IPS-NIHi7 (cell line): ENCODE results near the gene SCD5.
A peak's percentile ranks its signal among the peaks of the same experiment; 100 is the strongest.

Experiments
- DNase-seq: peaks from one replicate; pipeline ENCODE4 v3.0.0; 2012; ENCODE audit warnings: mixed read lengths; ENCODE audit errors: extremely low spot score

The SCD5 gene

DNA sequence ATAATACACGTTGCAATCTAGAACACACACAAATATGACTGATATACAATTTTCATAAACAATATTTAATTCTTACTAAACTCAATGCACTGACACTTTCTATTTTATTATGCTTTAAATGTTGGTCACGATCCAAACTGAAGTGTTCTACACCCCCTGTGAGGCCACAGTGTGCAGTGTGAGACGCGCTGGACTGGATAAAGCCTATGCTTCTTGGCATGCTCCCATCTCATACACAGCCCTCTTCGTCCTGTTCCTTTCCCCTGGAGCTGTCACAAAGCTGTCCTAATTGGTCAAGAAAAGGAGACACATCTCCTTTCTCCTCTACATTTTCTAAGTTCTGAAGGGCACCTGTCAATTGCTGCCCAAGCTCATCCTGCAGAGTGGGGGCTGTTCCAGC lies 72.0 kb downstream of the SCD5 start:
- DNase-seq = no peak

DNA sequence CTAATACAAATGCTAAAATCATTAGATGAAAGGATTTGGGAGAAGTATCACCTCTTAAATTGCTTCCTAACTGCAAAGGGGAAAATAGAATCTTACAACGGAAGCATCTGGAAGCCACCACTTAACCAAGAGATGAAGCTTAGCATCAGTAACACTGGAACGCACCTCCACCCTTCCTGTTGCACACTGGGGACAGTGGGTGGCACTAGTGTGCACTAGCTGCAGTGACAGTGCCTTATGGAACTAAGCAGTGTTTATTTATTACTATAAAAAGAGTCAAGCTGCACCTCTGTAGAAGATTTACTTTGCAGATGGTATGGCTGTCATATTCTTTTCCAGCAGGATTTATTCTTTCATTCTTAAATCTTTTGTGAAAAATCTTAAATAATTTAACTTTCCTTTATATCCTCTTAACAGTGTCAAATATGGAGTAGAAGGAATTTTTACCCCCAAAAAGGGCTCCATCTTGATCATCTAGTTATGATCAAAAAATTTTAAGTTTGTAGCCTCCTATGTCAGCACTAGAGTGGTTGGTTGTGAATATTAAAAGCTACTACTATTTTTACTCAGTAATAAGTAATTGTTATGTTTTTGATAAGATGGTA lies 76.7 kb downstream of the SCD5 start:
- DNase-seq = no peak

DNA sequence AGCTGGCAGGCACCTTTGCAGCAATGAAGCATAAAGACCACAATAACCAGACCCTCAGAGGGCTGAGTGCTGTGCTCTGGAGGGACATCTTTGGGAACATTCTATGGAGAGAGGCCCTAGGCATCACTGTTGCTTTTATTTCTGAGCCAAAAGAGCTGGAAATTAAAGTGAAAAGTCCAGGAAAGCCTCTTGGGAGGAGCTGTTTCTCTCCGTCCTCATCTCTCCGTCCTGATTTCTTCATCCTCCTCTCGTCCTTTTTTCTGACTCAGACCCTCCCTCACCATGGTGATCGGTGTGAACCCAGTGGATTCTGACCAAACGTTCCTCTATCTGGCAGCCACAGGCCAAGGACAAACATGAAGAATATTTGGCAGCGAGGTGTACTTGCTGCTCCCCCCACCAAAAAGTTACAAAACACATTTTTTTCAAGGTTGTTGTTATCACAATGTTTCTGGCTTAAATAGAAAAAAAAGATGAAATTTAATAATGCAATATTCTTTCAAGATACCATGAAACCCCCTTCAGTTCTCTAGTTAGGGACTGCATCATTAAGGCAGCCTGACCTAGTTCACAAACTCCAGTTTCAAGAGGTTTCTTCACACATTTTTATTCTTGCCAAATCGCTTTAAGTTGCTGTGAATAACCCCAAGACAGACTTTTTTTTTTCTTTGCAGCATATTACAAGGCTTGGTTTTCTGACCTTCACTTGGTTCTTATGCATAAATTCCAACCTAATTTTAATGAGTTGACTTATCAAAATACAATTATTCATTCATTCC lies 80.2 kb downstream of the SCD5 start:
- no peak for DNase-seq

DNA sequence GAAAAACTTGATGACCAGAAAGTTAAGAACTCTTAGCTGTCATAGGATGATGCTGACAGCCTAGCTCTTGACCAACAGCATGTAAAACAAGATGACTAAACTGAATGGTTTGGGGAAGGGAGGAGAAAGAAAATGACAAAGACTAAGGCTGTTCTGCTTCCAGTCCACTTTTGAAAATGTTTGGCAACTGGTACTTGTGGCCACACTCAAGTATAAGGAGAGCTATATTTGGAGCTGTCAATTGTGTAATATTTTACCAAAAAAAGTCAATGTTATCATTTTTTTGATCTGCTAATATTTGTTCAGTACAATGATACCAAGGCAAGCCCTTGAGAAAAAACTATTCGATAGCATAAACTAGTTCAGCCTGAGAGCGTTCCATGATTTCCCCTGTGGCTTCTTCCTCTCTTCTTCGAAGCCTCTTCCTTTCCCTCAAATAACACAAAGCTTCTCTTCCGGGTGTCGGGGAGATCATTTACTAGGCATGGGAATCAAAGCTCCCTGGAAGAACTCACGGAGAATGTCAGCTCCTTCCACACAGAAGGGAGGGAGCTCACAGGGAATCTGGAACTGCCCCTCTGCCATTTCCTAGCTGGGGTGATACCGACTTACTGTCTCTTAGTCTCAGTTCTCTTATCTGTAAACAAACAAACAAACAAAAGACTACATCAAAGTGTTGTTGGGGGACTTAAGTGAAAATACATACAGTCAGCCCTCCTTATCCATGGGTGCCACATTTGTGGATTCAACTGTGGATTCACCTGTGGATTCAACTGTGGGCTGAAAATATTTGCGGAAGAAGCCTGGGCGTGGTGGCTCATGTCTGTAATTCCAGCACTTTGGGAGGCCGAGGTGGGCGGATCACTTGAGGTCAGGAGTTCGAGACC lies 82.6 kb downstream of the SCD5 start:
- no peak for DNase-seq

DNA sequence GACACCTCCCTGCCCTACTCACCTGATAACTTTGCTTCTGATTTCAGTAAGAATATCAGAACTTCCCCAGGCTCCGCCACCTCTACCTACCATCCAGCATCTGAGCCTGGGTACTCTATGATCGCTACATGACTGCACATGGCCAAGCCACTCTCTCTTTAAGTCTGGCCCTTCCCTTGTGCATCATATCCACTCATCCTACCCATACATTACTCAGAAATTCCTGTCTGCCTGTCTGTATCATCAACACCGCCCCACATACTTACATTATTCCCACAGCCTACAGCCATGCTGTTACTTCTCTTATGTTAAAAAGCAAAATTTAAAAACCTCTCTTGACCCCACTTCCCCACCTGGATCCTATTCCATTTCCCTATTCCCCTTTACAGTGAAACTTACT lies 84.7 kb downstream of the SCD5 start:
- no peak for DNase-seq

DNA sequence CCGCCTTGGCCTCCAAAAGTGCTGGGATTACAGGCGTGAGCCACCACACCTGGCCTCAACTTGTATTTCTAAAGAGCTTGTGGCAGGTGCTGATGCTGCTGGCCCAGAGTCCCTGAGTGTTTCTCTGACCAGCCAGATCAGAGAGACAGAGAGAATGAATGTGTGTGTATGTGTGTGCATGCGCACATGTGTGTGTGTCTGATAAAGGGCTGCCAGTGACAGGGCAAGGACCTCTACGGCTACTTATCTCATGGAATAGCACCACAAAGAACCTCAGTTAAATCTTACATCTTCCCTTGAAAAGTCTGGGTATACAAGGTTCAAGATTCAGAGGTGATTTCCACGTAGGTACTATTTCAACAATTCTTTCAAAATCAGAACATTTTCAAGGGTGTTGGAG lies 86.0 kb downstream of the SCD5 start:
- no peak for DNase-seq

DNA sequence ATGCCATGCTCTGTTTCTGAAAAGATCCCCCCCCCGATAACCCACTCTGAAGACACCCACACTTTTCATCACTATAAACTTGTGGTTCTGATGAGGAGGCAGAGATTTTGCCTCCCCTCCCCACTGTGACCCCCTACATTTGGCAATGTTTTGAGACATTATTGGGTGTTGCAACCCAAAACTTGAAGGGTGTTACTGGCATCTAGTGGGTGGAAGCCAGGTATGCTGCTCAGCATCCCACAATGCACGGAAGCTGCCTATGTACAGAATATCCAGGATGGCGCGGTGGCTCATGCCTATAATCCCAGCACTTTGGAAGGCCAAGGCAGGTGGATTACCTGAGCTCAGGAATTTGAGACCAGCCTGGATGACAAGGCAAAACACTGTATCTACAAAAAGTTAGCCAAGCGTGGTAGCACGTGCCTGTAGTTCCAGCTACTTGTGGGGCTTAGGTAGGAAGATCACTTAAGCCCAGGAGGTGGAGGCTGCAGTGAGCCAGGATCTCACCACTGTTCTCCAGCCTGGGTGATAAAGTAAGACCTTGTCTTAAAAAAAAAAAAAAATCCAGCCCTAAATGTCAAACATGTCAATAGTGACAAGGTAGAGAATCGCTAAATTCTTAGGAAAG lies 87.3 kb downstream of the SCD5 start:
- no peak for DNase-seq

DNA sequence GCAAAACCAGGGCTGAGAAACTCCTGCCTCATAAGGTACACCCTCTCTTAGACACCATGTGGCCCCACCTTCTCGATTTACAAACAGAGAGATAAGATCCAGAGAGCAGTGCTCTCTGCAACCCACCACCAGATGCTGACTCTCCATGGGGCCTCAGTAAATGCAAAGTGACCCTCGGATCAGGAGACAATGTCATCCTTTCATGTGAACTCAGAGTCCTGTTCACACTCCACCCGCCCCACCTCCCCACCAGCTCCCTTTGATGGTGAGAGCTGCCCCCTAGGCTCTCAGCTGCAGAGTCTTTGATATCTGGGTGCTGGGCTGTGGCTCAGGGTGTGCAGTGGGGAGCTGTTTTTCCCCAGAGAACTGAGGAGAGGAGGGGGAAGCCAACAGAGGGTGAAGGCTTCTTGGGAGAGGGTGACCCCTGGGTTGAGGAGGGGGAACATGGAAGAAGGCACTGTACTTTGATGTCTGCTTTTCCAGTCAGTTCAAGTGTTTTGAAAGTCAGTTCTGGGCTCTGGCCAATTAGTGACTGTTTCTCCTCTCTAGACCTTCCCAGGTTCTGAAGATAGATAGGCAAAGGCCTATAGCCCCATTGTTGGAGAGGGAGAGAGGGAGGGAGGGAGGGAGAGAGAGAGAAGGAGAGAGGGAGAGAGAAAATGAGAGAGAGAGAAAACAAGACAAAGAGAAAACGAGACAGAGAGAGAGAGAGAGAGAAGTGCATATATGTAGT lies 88.2 kb downstream of the SCD5 start:
- peak; percentile 48 for DNase-seq

DNA sequence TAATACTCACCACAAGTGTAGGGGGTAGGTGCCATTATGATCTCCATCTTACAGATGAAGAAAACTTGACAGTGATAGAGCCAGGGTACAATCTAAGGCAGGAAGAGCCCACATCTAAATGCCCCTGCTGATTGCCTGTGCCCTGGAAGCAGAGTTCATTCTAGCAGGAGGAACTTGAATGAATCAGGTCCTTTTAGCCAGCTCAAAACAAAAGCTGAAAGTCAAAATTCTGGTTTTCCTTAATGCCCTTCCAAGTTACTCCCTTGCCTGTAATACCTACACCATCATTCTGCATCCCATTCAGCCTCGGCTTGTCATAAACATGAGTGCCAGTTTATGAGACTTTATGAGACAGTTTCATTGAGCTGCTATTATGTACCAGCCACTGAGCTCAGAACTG lies 89.6 kb downstream of the SCD5 start:
- no peak for DNase-seq

DNA sequence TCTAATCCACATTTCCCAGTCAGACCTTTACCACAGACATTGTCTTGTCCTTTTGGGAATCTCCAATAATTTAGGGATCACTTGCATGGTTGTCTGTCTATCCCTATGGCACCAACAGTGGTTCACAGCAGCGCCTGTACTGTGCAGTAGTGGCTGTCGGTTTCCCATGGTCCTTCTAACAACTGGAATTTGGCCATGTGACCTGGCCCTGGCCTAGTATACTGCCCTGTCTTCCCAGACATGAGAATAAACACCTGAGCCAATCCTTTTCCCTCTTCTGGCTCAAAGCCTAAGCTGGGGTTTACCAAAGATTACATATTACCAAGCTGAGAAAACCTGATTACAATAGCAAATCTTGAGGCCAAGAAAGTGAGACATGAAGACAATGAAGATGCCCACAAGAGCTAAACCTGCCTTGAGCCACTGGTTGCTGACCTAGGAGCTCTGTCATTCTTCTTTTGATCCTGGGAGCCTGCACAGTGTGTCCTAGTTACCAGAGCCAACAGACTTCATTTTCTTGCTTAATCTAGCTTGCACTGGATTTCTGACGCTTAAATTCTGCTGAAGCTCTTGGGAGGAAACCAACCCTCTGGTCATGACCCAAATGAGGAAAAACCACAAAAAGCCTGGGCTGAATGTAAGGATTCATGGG lies 92.1 kb downstream of the SCD5 start:
- no peak for DNase-seq

DNA sequence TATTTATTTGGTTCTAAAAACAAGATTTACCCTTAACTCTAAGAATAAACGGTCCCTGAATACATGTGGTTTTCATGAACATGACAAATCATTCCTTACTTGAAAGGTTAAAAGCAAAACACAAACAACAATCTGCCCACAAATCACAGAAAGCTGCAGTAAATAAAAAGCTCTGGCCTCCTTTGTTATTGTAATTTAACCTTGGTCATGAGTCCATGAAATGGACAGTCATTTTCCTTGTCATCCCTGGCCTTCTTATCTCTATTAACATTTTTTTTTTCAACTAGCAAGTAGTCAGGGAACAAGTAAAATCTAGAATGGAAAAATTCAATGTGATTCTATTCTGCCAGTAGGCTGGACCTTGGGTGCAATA lies 92.7 kb downstream of the SCD5 start:
- no peak for DNase-seq

DNA sequence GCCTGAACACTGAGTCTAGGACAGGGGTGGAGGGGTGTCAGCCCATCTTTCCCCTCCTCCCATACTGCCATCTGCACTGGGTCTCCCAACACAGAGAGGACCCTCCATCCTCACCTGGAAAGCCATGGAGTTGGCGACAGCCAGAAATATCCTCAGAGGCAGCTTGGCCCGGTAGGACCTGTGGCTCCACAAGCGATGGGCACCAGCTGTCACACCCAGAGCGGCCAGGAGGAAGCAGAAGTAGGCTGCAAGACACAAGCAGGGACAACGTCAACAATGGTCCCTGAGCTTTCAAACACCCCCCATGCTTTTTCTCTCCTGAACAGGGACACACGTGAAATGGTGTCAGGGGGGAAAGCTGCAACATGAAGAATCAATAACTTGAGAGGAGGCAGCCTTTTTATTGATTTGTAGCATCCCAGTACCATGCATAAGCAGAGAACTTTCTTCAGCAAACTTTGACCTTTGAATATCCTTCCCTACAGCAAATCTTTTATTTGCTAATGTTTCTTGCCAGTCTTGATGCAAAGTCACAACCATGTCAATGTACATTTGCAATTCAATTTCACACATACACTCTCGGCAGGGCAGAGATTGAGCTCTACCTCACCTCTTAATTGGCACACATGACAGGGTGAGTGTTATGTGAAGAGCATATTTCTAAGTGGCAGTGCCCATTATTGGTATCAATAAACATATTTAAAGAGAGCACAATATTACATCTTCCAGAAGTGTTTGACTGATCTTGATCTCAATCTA lies 93.2 kb downstream of the SCD5 start:
- DNase-seq = no peak

DNA sequence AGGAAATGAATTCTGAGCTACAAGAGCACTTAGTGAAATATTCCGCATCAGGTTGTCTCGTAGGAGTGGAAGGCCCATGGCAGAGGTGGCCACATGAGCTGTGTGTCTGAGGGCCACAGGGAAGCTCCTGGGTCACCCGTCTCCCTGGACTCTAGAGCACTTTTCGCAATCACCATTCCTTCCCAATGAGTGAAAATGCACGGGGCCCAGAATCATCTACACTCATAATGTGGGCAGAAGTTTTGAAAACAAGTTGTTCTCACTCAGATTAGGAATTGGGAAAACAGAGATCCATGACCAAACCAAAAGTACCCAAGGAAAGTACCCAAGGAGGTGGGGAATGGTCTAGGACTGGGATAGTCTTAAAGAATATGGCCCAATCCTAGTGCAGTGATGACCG lies 94.4 kb downstream of the SCD5 start:
- DNase-seq = no peak

DNA sequence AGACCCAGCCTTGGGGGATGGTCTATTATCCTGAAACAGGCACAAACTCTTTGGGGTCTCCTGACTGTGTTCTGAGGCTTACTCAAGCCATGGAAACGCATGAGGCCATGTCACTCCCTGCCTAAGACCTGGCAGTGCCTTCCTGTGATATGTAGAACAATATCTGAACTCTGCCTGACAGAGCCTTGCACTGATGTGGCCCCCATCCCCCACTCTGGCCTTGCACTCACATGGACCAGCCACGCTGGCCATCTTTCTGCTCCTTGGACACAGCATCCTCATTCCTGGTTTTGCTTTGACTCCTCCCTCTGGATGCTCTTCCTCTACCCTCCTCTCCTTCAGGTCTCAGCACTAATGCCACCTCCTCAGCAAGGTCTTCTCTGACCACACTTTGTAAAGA lies 100.2 kb downstream of the SCD5 start:
- DNase-seq = no peak

DNA sequence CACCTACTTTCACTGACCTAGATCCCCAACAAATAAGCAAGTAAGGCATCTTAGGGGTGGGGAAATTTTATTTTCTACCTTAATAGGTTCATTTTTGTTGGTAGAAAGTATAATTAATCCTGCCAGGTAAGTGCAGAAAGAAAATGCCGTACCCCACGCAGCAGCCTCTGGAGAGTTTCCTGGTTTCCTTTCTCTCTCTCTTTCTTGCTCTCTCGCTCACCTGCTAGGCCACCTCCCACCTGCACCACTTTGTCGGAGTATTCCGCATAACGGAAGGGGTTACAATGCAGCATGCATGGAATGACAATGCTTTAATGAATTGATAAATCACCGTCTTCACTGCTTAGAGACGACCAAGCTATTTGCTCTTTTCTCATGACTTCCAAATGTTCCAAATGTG lies 101.0 kb downstream of the SCD5 start:
- DNase-seq = no peak

DNA sequence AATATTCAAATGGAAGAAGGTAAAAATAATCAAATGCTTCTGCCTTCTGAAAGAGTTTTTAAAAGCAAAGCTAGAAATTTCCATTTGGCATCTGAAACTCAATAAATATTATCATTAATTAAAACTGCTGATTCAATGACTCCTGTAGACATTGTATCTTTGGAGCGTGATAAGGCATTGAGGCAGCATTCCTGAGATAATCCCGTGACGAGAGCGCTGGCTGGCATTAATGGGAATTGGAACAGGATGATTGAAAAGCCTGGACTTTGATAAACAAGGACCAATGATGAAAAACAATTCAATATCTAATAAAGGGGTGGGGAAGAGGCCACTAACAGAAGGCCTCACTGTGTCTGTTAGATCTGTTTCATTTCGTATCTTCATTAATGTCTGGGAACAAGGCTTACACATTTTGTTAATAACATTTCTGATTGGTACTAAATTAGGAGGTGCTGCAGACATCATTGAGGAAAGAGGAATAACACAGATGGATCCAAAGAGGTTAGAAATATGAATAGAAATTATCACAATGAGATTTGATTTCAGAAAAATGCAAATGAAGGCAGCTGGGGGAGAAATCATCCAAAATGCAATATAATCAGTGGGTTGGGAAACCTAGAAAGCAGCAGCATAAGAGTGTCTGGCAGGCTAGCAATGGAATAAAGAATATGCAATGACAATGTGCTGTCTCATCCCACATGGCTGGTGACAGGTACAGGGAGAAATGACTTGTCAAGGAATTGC lies 102.3 kb downstream of the SCD5 start:
- DNase-seq = no peak

DNA sequence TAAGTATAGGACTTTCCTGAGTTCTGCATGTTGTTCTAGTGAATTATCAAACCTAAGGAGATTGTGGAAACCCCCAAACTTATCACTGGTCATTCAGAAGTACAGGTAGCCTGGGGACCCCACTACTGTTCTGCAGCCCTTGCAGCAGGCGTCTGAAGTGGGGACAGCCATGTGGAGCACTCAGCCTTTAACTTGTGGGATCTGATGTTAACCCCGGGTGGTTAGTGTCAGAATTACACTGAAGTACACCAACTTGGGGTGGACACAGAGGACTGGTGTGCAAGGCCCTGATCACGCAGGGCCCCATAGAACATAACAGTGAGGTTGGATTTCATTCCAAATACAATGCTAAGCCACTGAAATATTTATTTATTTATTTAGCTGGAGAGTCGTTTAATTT lies 103.7 kb downstream of the SCD5 start:
- no peak for DNase-seq

DNA sequence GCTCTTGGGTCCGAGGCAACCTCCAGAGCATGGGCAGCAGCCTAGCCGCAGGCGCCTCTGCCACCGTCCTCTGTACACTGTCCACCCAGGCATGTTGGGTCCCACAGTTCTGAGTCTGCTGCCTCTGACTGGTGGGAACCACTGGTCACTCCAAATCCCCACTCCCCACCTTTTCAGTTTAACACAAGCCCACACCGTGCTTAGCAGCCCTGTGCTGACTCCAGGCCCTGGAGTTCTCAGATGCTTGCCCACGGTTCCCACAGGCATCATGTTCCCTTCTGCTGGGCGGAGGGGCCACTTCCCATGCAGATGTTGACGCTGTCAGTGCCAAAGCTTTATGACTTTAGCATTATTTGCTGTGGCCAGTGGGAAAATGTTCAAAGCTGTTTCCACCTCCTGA lies 104.5 kb downstream of the SCD5 start:
- no peak for DNase-seq

DNA sequence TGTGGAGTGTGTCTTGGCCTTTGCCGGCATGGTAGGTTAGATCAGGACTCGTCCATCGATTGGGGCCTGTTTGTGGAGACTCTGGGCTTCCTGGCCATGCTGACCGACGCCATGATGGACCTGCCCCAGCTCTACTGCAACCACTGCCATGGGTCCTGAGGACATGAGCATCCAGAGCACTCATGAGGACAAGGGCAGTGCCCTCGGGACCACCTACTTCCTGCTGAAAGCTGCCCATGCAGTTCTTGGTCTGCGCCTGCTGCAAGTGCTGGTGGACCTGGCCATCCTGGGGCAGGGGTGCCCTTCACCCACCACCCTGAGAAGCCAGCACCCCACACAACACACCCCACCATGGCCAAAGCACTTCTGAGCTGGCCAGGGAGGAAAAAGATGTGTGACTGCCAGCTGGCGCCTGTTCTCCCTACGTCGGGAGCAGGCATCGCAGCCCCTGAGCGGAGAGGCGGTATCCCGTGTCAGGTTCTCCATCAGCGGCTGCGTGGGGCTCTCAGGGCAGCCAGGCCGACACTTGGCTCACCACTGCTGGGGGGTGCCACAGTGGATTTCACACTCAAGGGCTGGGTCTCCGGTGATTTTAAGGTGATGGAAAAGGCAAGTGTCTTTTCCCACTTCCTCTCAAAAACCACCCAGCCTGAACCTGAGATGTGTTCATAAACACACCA lies 106.4 kb downstream of the SCD5 start:
- no peak for DNase-seq
